ENCODE measurements around the gene HSPBP1.

HSPBP1 gene

GRCh38 chr19:55256562-55257460, 23.1 kb downstream of the HSPBP1 start:
- FAIRE-seq (no peak), DNase-seq (ENCODE audit: low spot score) (no peak)

GRCh38 chr19:55255618-55256423, 24.1 kb downstream of the HSPBP1 start:
- FAIRE-seq (no peak), DNase-seq (ENCODE audit: low spot score) (no peak)

- no peak for FAIRE-seq
These were observed 25.3 kb downstream of the HSPBP1 start for GRCh38 chr19:55254625-55254977.

GRCh38 chr19:55253842-55254624, 25.9 kb downstream of the HSPBP1 start:
- FAIRE-seq (no peak), DNase-seq (ENCODE audit: low spot score) (no peak)

More at GRCh38 chr19:55254625-55254977, 25.3 kb downstream of the HSPBP1 start:
- DNase-seq (ENCODE audit: low spot score), result no peak

GRCh38 chr19:55252760-55253663, 26.9 kb downstream of the HSPBP1 start:
- FAIRE-seq, result no peak
- DNase-seq (ENCODE audit: low spot score), result no peak

- FAIRE-seq (no peak), DNase-seq (ENCODE audit: low spot score) (no peak)
These were observed 28.4 kb downstream of the HSPBP1 start for GRCh38 chr19:55251341-55252081.

GRCh38 chr19:55250262-55251036, 29.5 kb downstream of the HSPBP1 start:
- no peak for FAIRE-seq

GRCh38 chr19:55249841-55250240, 30.1 kb downstream of the HSPBP1 start:
- FAIRE-seq, result no peak

More at GRCh38 chr19:55250262-55251036, 29.5 kb downstream of the HSPBP1 start:
- no peak for DNase-seq (ENCODE audit: low spot score)

GRCh38 chr19:55248704-55249103, 31.2 kb downstream of the HSPBP1 start:
- DNase-seq (ENCODE audit: low spot score) (no peak), FAIRE-seq (no peak)

More at GRCh38 chr19:55249841-55250240, 30.1 kb downstream of the HSPBP1 start:
- DNase-seq (ENCODE audit: low spot score), result no peak

- no peak for FAIRE-seq
- DNase-seq (ENCODE audit: low spot score), result no peak
These were observed 31.7 kb downstream of the HSPBP1 start for GRCh38 chr19:55248166-55248675.

GRCh38 chr19:55247621-55248099, 32.2 kb downstream of the HSPBP1 start:
- DNase-seq (ENCODE audit: low spot score) (no peak), FAIRE-seq (no peak)

- DNase-seq (ENCODE audit: low spot score) (no peak), FAIRE-seq (no peak)
These were observed 33.2 kb downstream of the HSPBP1 start for GRCh38 chr19:55246462-55247451.

GRCh38 chr19:55245236-55245904, 34.5 kb downstream of the HSPBP1 start:
- FAIRE-seq, result no peak
- no peak for DNase-seq (ENCODE audit: low spot score)

- FAIRE-seq, result no peak
These were observed 35.8 kb downstream of the HSPBP1 start for GRCh38 chr19:55244004-55244680.

GRCh38 chr19:55242517-55242916, 37.4 kb downstream of the HSPBP1 start:
- DNase-seq (ENCODE audit: low spot score) (no peak), FAIRE-seq (no peak)

More at GRCh38 chr19:55244004-55244680, 35.8 kb downstream of the HSPBP1 start:
- no peak for DNase-seq (ENCODE audit: low spot score)

GRCh38 chr19:55241935-55242464, 37.9 kb downstream of the HSPBP1 start:
- DNase-seq (ENCODE audit: low spot score), result no peak
- no peak for FAIRE-seq
